K562 (cell line): ENCODE results near the gene PPM1H. TPM values are rescaled to one million over a fixed set of nuclear protein-coding genes. Genes with fewer than 3 reads are reported as not detected.
A peak's percentile ranks its signal among the peaks of the same experiment; 100 is the strongest.

Source experiments
- BACH1 ChIP-seq: fragments of 200-800 bp; sonication (Bioruptor generic); IDR thresholded peaks from 2 replicates; pipeline ENCODE4 v1.6.1; 2016; ENCODE audit warnings: missing genetic modification characterization, missing compliant biosample characterization
- EHMT2 ChIP-seq: fragments of 450-650 bp; IDR thresholded peaks from 2 replicates; pipeline ENCODE4 v1.6.1; 2018; ENCODE audit warnings: antibody characterized with exemption
- HNRNPLL ChIP-seq: fragments of 200-400 bp; formaldehyde crosslinking; IDR thresholded peaks from 2 replicates; pipeline ENCODE4 v1.6.1; 2017; ENCODE audit warnings: low read length, low read depth, mild to moderate bottlenecking; ENCODE audit not compliant: poor library complexity, severe bottlenecking
- HNRNPUL1 ChIP-seq: fragments of 200-400 bp; formaldehyde crosslinking; IDR thresholded peaks from 2 replicates; pipeline ENCODE4 v1.6.1; 2017; ENCODE audit warnings: low read length
- MBD2 ChIP-seq: sonication (generic); IDR thresholded peaks from 2 replicates; pipeline ENCODE4 v1.6.1; 2016; ENCODE audit warnings: low read depth, borderline replicate concordance
- NBN ChIP-seq: fragments of 450-650 bp; IDR thresholded peaks from 2 replicates; pipeline ENCODE4 v1.6.1; 2016; ENCODE audit warnings: low read depth, mild to moderate bottlenecking
- NONO ChIP-seq, 2 experiments: fragments of 200-400 bp in 1 of 2; fragments of 450-650 bp in 1 of 2; formaldehyde crosslinking in 1 of 2; IDR thresholded peaks; 2 replicates each; pipeline ENCODE4 v1.6.1; 2017; ENCODE audit warnings: low read depth in 2 of 2, mild to moderate bottlenecking in 2 of 2, moderate library complexity in 2 of 2, low read length in 1 of 2
- RFX7 ChIP-seq: fragments of 250-450 bp; sonication (Bioruptor Pico); IDR thresholded peaks from 2 replicates; pipeline ENCODE4 v1.5.1; 2021; ENCODE audit warnings: mild to moderate bottlenecking
- TCF3 ChIP-seq: sonication (generic); formaldehyde crosslinking; IDR thresholded peaks from 2 replicates; pipeline ENCODE4 v1.4.0; 2020; ENCODE audit warnings: mild to moderate bottlenecking, missing genetic modification reagents
- U2AF1 ChIP-seq: fragments of 200-400 bp; formaldehyde crosslinking; optimal IDR thresholded peaks from 2 replicates; pipeline ENCODE3; 2017; ENCODE audit warnings: mild to moderate bottlenecking, low read depth, low read length, moderate library complexity
- polyA plus RNA-seq, 8 experiments: library from polyadenylated mRNA; depleted of rRNA in 4 of 8; stranded (reverse) in 5 of 8; unstranded in 3 of 8; fragments of >200 nt; fragmentation: Nextera tagmentation in 2 of 8; fragmentation: Illumina TruSeq in 1 of 8; extraction: Ambion mirVana in 2 of 8; extraction: Trizol in 1 of 8; gene quantifications; 2 replicates each; pipeline versions ENCODE4 v1.2.1 to v1.2.3, GENCODE V29; 2011 to 2014; ENCODE audit warnings: inconsistent platforms in 1 of 8, missing spikeins in 1 of 8
- total RNA-seq, 7 experiments: library from RNA; depleted of rRNA in 6 of 7; stranded (reverse); fragments of >200 nt in 6 of 7; fragmentation: Illumina TruSeq in 2 of 7; extraction: Trizol in 2 of 7; gene quantifications; 2 replicates each; pipeline versions ENCODE4 v1.2.1 to v1.2.3, GENCODE V29; 2011 to 2021; ENCODE audit warnings: low replicate concordance in 1 of 7
- TF ChIP-seq, protein P1 (sequence below): fragments of 250-450 bp; sonication (Bioruptor Pico); IDR thresholded peaks from 2 replicates; pipeline ENCODE4 v1.4.0; 2020; ENCODE audit warnings: borderline replicate concordance
- TF ChIP-seq, protein P2 (sequence below): fragments of 450-650 bp; IDR thresholded peaks from 2 replicates; pipeline ENCODE4 v1.6.1; 2018; ENCODE audit warnings: mild to moderate bottlenecking, low read depth; ENCODE audit not compliant: partially characterized antibody
- TF ChIP-seq, protein P3 (sequence below): sonication (generic); formaldehyde crosslinking; IDR thresholded peaks from 2 replicates; pipeline ENCODE4 v1.8.0; 2022; ENCODE audit warnings: mild to moderate bottlenecking, low read depth, missing genetic modification reagents
- TF ChIP-seq, protein P4 (sequence below), 2 experiments: fragments of 450-650 bp; conservative IDR thresholded peaks; 2 replicates each; pipeline ENCODE4 v1.6.1; 2017; ENCODE audit warnings: mild to moderate bottlenecking in 2 of 2, moderate library complexity in 2 of 2
- TF ChIP-seq, protein P5 (sequence below): fragments of 200-800 bp; sonication (Bioruptor generic); IDR thresholded peaks from 2 replicates; pipeline ENCODE4 v1.6.1; 2017; ENCODE audit warnings: missing genetic modification characterization, missing compliant biosample characterization
- TF ChIP-seq, protein P6 (sequence below): fragments of 250-450 bp; sonication (Bioruptor Pico); IDR thresholded peaks from 2 replicates; pipeline ENCODE4 v1.9.0; 2021; ENCODE audit warnings: mild to moderate bottlenecking
- TF ChIP-seq, protein P7 (sequence below): fragments of 250-450 bp; sonication (Bioruptor Pico); IDR thresholded peaks from 2 replicates; pipeline ENCODE4 v1.8.0; 2021; ENCODE audit warnings: mild to moderate bottlenecking, moderate library complexity

The PPM1H gene
- total and polyA plus RNA-seq, 9 of the 15 experiments (the other 6 are each of a cell fraction or from before 2014, with no cell fraction given), result 5.3 to 29.3 (median 11.3) TPM

DNA sequence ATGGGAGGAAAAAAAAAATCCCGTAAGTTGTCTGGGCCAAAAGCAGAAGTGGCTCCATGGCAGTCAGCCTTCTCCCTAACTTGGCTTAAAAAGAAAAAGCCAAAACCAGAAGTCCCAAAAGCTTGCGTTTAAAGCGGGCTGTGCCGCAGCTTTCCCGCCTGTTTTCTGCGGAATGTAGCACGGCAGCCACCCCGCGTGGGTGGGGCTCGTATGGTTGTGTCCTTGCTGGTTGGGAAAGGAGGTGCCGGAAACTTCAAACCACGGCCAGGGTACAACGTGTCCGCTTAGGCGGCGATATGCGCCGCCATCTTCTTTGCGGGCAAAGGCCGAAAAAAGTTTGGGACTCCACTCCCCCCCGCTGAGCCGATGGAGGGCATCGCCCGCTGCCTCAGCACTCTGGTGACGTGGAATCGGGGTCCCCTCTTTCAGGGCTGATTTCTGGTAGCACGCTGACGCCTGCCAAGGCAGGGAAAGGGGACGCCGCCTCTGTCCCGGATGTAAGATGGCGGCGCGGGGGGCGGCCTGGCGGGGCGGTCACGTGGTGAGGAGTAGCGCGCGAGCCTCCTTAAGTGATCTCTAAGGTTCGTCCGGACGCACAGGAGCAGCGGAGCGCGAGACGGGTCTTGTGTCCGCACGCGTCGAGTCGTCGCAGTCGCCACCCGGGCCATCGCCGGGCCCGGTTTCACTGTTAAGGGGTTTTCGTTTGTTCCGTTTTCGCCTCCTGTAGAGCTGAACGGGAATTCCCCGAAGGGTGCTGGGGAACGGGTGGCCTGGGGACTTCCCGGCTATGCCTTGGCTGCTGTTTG, 332.5 kb downstream of the PPM1H start (continued):
- TF ChIP-seq, protein P1, sequence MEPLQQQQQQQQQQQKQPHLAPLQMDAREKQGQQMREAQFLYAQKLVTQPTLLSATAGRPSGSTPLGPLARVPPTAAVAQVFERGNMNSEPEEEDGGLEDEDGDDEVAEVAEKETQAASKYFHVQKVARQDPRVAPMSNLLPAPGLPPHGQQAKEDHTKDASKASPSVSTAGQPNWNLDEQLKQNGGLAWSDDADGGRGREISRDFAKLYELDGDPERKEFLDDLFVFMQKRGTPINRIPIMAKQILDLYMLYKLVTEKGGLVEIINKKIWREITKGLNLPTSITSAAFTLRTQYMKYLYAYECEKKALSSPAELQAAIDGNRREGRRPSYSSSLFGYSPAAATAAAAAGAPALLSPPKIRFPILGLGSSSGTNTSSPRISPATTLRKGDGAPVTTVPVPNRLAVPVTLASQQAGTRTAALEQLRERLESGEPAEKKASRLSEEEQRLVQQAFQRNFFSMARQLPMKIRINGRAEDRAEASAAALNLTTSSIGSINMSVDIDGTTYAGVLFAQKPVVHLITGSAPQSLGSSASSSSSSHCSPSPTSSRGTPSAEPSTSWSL, result no peak
- TF ChIP-seq NONO (IDR thresholded peaks at IDR 0.05; ENCODE audit: low read depth in 2 of 2, low read length in 1 of 2) (no peak), NBN (peak; percentile 71; the same call in 1 of the 2 replicates), EHMT2 (no peak; the same call in 1 of the 2 replicates), HNRNPLL (peak; percentile 79), HNRNPUL1 (no peak), MBD2 (0 out of 2 replicates have a peak, but pooled peaks have one; percentile 11), BACH1 (peak; percentile 71; the same call in 1 of the 2 replicates), U2AF1 (no peak), TCF3 (CRISPR knock-in tag) (no peak; the same call in 1 of the 2 replicates), RFX7 (CRISPR knock-in tag) (0 out of 2 replicates have a peak, but pooled peaks have one; percentile 36)
- TF ChIP-seq, protein P2, sequence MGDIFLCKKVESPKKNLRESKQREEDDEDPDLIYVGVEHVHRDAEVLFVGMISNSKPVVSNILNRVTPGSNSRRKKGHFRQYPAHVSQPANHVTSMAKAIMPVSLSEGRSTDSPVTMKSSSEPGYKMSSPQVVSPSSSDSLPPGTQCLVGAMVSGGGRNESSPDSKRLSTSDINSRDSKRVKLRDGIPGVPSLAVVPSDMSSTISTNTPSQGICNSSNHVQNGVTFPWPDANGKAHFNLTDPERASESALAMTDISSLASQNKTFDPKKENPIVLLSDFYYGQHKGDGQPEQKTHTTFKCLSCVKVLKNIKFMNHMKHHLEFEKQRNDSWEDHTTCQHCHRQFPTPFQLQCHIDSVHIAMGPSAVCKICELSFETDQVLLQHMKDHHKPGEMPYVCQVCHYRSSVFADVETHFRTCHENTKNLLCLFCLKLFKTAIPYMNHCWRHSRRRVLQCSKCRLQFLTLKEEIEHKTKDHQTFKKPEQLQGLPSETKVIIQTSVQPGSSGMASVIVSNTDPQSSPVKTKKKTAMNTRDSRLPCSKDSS, result no peak
- TF ChIP-seq, protein P3, sequence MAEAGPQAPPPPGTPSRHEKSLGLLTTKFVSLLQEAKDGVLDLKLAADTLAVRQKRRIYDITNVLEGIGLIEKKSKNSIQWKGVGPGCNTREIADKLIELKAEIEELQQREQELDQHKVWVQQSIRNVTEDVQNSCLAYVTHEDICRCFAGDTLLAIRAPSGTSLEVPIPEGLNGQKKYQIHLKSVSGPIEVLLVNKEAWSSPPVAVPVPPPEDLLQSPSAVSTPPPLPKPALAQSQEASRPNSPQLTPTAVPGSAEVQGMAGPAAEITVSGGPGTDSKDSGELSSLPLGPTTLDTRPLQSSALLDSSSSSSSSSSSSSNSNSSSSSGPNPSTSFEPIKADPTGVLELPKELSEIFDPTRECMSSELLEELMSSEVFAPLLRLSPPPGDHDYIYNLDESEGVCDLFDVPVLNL (CRISPR knock-in tag), result 0 out of 2 replicates have a peak, but pooled peaks have one; percentile 33
- TF ChIP-seq, protein P4, sequence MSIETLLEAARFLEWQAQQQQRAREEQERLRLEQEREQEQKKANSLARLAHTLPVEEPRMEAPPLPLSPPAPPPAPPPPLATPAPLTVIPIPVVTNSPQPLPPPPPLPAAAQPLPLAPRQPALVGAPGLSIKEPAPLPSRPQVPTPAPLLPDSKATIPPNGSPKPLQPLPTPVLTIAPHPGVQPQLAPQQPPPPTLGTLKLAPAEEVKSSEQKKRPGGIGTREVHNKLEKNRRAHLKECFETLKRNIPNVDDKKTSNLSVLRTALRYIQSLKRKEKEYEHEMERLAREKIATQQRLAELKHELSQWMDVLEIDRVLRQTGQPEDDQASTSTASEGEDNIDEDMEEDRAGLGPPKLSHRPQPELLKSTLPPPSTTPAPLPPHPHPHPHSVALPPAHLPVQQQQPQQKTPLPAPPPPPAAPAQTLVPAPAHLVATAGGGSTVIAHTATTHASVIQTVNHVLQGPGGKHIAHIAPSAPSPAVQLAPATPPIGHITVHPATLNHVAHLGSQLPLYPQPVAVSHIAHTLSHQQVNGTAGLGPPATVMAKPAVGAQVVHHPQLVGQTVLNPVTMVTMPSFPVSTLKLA (conservative IDR thresholded peaks at IDR 0.05), result peak; percentile 93 to 94
- TF ChIP-seq, protein P5, sequence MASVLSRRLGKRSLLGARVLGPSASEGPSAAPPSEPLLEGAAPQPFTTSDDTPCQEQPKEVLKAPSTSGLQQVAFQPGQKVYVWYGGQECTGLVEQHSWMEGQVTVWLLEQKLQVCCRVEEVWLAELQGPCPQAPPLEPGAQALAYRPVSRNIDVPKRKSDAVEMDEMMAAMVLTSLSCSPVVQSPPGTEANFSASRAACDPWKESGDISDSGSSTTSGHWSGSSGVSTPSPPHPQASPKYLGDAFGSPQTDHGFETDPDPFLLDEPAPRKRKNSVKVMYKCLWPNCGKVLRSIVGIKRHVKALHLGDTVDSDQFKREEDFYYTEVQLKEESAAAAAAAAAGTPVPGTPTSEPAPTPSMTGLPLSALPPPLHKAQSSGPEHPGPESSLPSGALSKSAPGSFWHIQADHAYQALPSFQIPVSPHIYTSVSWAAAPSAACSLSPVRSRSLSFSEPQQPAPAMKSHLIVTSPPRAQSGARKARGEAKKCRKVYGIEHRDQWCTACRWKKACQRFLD (CRISPR knock-in tag), result peak; percentile 96
- TF ChIP-seq, protein P6, sequence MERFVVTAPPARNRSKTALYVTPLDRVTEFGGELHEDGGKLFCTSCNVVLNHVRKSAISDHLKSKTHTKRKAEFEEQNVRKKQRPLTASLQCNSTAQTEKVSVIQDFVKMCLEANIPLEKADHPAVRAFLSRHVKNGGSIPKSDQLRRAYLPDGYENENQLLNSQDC, result no peak
- TF ChIP-seq, protein P7, sequence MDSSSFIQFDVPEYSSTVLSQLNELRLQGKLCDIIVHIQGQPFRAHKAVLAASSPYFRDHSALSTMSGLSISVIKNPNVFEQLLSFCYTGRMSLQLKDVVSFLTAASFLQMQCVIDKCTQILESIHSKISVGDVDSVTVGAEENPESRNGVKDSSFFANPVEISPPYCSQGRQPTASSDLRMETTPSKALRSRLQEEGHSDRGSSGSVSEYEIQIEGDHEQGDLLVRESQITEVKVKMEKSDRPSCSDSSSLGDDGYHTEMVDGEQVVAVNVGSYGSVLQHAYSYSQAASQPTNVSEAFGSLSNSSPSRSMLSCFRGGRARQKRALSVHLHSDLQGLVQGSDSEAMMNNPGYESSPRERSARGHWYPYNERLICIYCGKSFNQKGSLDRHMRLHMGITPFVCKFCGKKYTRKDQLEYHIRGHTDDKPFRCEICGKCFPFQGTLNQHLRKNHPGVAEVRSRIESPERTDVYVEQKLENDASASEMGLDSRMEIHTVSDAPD (CRISPR knock-in tag), result no peak
